H9 (cell line): ENCODE measurements around the gene TVP23B. TPM values are rescaled to one million over a fixed set of nuclear protein-coding genes. Genes with fewer than 3 reads are reported as not detected.
"Not testable (repeated sequence)": the region's sequence is repeated elsewhere in the genome, so short reads cannot be mapped to it uniquely, and the experiment has no call there.

Experiments
- DNase-seq: peaks from one replicate; pipeline ENCODE4 v3.0.0-alpha.2; 2017
- H2AFZ ChIP-seq: one replicate; pipeline ENCODE4 v1.6.1; 2013; ENCODE audit warnings: mild to moderate bottlenecking, low read length, control low read depth, moderate library complexity
- H2AK5ac ChIP-seq: 2 replicates; pipeline ENCODE4 v1.6.1; 2013; ENCODE audit warnings: low read length, control low read depth, mixed read lengths; ENCODE audit not compliant: insufficient read length
- H2BK120ac ChIP-seq: one replicate; pipeline ENCODE4 v1.6.1; 2013; ENCODE audit warnings: low read depth, mild to moderate bottlenecking, low read length, control low read depth, inconsistent platforms; ENCODE audit not compliant: poor library complexity, severe bottlenecking
- H2BK12ac ChIP-seq: 2 replicates; pipeline ENCODE4 v1.6.1; 2013; ENCODE audit warnings: low read length, control low read depth, mixed read lengths, low read depth; ENCODE audit not compliant: insufficient read length
- H2BK15ac ChIP-seq: 2 replicates; pipeline ENCODE4 v1.6.1; 2013; ENCODE audit warnings: low read depth, low read length, control low read depth
- H2BK20ac ChIP-seq: one replicate; pipeline ENCODE4 v1.6.1; 2013; ENCODE audit warnings: low read depth, mild to moderate bottlenecking, low read length, control low read depth, inconsistent platforms; ENCODE audit not compliant: poor library complexity, severe bottlenecking
- H2BK5ac ChIP-seq: 2 replicates; pipeline ENCODE4 v1.6.1; 2013; ENCODE audit warnings: low read length, control low read depth, mixed read lengths; ENCODE audit not compliant: insufficient read length
- H3K14ac ChIP-seq: 2 replicates; pipeline ENCODE4 v1.6.1; 2013; ENCODE audit warnings: low read length, control low read depth; ENCODE audit not compliant: insufficient read depth
- H3K18ac ChIP-seq: 2 replicates; pipeline ENCODE4 v1.6.1; 2013; ENCODE audit warnings: low read depth, mild to moderate bottlenecking, mixed read lengths, low read length, control low read depth; ENCODE audit not compliant: insufficient read length
- H3K23ac ChIP-seq: 2 replicates; pipeline ENCODE4 v1.6.1; 2013; ENCODE audit warnings: low read length, control low read depth, mixed read lengths, low read depth; ENCODE audit not compliant: insufficient read length
- H3K23me2 ChIP-seq: 2 replicates; pipeline ENCODE4 v1.6.1; 2013; ENCODE audit warnings: low read depth, mild to moderate bottlenecking, mixed read lengths, low read length, control low read depth; ENCODE audit not compliant: insufficient read length, poor library complexity, severe bottlenecking
- H3K27ac ChIP-seq: 2 replicates; pipeline ENCODE4 v1.5.1; 2013; ENCODE audit warnings: low read length, control low read depth, mixed read lengths, low read depth; ENCODE audit not compliant: insufficient read length
- H3K27me3 ChIP-seq: 2 replicates; pipeline ENCODE4 v1.6.1; 2013; ENCODE audit warnings: low read length, control low read depth, inconsistent platforms; ENCODE audit not compliant: insufficient read depth
- H3K4ac ChIP-seq: 2 replicates; pipeline ENCODE4 v1.6.1; 2013; ENCODE audit warnings: low read depth, mild to moderate bottlenecking, control low read depth, inconsistent platforms, low read length, moderate library complexity
- H3K4me1 ChIP-seq: 2 replicates; pipeline ENCODE4 v1.6.1; 2013; ENCODE audit warnings: low read length, control low read depth, inconsistent platforms; ENCODE audit not compliant: insufficient read depth
- H3K4me2 ChIP-seq: 2 replicates; pipeline ENCODE4 v1.6.1; 2013; ENCODE audit warnings: low read length, control low read depth, mixed read lengths; ENCODE audit not compliant: insufficient read length, insufficient read depth
- H3K56ac ChIP-seq: 2 replicates; pipeline ENCODE4 v1.6.1; 2013; ENCODE audit warnings: low read depth, mild to moderate bottlenecking, mixed read lengths, low read length, control low read depth; ENCODE audit not compliant: insufficient read length
- H3K79me1 ChIP-seq: 2 replicates; pipeline ENCODE4 v1.6.1; 2013; ENCODE audit warnings: low read depth, mild to moderate bottlenecking, moderate library complexity, low read length, control low read depth, inconsistent platforms; ENCODE audit not compliant: insufficient read depth, poor library complexity, severe bottlenecking
- H3K79me2 ChIP-seq: 2 replicates; pipeline ENCODE4 v1.6.1; 2013; ENCODE audit warnings: low read length, control low read depth, inconsistent platforms; ENCODE audit not compliant: insufficient read depth
- H3K9ac ChIP-seq: 2 replicates; pipeline ENCODE4 v1.6.1; 2013; ENCODE audit warnings: low read length, control low read depth, mixed read lengths; ENCODE audit not compliant: insufficient read length; ENCODE audit errors: extremely low read depth
- H3K9me3 ChIP-seq: one replicate; pipeline ENCODE4 v1.6.1; 2013; ENCODE audit warnings: low read depth, low read length, inconsistent platforms; ENCODE audit not compliant: control insufficient read depth
- H3T11ph ChIP-seq: one replicate; pipeline ENCODE4 v1.6.1; 2013; ENCODE audit warnings: mild to moderate bottlenecking, low read length, control low read depth, inconsistent platforms
- H4K20me1 ChIP-seq: one replicate; pipeline ENCODE4 v1.6.1; 2013; ENCODE audit not compliant: control insufficient read depth, insufficient read length, insufficient read depth
- H4K5ac ChIP-seq: 2 replicates; pipeline ENCODE4 v1.6.1; 2013; ENCODE audit warnings: low read depth, mild to moderate bottlenecking, mixed read lengths, low read length, control low read depth; ENCODE audit not compliant: insufficient read length
- H4K8ac ChIP-seq: replicated peaks from 2 replicates; pipeline ENCODE4 v1.6.1; 2013; ENCODE audit warnings: low read length, control low read depth, mixed read lengths, low read depth; ENCODE audit not compliant: insufficient read length
- H4K91ac ChIP-seq: 2 replicates; pipeline ENCODE4 v1.6.1; 2013; ENCODE audit warnings: low read depth, mild to moderate bottlenecking, moderate library complexity, mixed read lengths, low read length, control low read depth; ENCODE audit not compliant: insufficient read length
- H3K27ac Mint-ChIP-seq, 3 experiments: 2 replicates in 2 of 3; 3 replicates in 1 of 3; pipeline ENCODE4 v1.8.0; 2020 to 2021; ENCODE audit warnings: mixed read lengths in 3 of 3, mild to moderate bottlenecking in 1 of 3, moderate library complexity in 1 of 3
- H3K27me3 Mint-ChIP-seq: 2 replicates; pipeline ENCODE4 v1.8.0; 2021; ENCODE audit warnings: low read depth, mild to moderate bottlenecking, moderate library complexity, mixed read lengths
- H3K36me3 Mint-ChIP-seq, 3 experiments: 2 replicates in 2 of 3; 3 replicates in 1 of 3; pipeline ENCODE4 v1.8.0; 2020 to 2021; ENCODE audit warnings: low read depth in 3 of 3, mixed read lengths in 3 of 3; ENCODE audit not compliant: insufficient read depth in 1 of 3
- H3K4me1 Mint-ChIP-seq, 2 experiments: 2 replicates each; pipeline ENCODE4 v1.8.0; 2020; ENCODE audit warnings: mixed read lengths in 2 of 2
- H3K4me3 Mint-ChIP-seq, 2 experiments: 2 replicates in 1 of 2; 3 replicates in 1 of 2; pipeline ENCODE4 v1.8.0; 2020 to 2021; ENCODE audit warnings: mild to moderate bottlenecking in 2 of 2, mixed read lengths in 2 of 2, moderate library complexity in 1 of 2
- H3K9me3 Mint-ChIP-seq, 2 experiments: 2 replicates in 1 of 2; 3 replicates in 1 of 2; pipeline ENCODE4 v1.8.0; 2020; ENCODE audit warnings: mild to moderate bottlenecking in 2 of 2, mixed read lengths in 2 of 2, moderate library complexity in 1 of 2
- WGBS: extraction: QIAGEN DNeasy Blood & Tissue Kit; methylation state at CpG from one replicate; pipeline ENCODE4 v1.1.7; 2013; ENCODE audit warnings: missing lambda C conversion rate, low lambda C conversion rate, mixed read lengths; ENCODE audit not compliant: insufficient read length; ENCODE audit errors: extremely low coverage; 5-methylcytosine and 5-hydroxymethylcytosine counted together
- total RNA-seq: library from RNA; stranded (reverse); gene quantifications from 2 replicates; pipeline ENCODE4 v1.2.1, GENCODE V29; 2021

The TVP23B gene
- total RNA-seq, 1 experiment from 2014 or later, result 20.5 TPM

- not testable (repeated sequence) for H3K27ac Mint-ChIP-seq, H2BK15ac ChIP-seq, H3K9me3 ChIP-seq, H2BK120ac ChIP-seq, H2BK12ac ChIP-seq, H3K56ac ChIP-seq, H3K18ac ChIP-seq, H3K23me2 ChIP-seq, H4K5ac ChIP-seq, H3K4me1 ChIP-seq, H3K14ac ChIP-seq, H3K79me1 ChIP-seq, H3K4me2 ChIP-seq, H3K23ac ChIP-seq, H3K27ac ChIP-seq, H2BK20ac ChIP-seq, H2BK5ac ChIP-seq, H3K4ac ChIP-seq, H2AK5ac ChIP-seq, H3K9me3 Mint-ChIP-seq, H3K4me1 Mint-ChIP-seq, DNase-seq, H4K20me1 ChIP-seq, H4K8ac ChIP-seq, H3K4me3 Mint-ChIP-seq, H3K36me3 Mint-ChIP-seq, H3K79me2 ChIP-seq, H4K91ac ChIP-seq, H3K27me3 Mint-ChIP-seq, H3K9ac ChIP-seq, H2AFZ ChIP-seq, H3T11ph ChIP-seq, H3K27me3 ChIP-seq
- WGBS, result no CpG with 5 or more reads among the region's 6 CpGs
These were observed 33.5 kb upstream of the TVP23B start for GRCh38 chr17:18747501-18747900.

GRCh38 chr17:18750242-18750641 lies 30.7 kb upstream of the TVP23B start:
- not testable (repeated sequence) for H3K23ac ChIP-seq, H3K36me3 Mint-ChIP-seq

More at GRCh38 chr17:18750242-18750641, 30.7 kb upstream of the TVP23B start:
- not testable (repeated sequence) for H3K27me3 Mint-ChIP-seq, H2BK15ac ChIP-seq, H3K79me2 ChIP-seq, H4K20me1 ChIP-seq, H3K79me1 ChIP-seq, H2BK5ac ChIP-seq, H3K14ac ChIP-seq, H3K4me2 ChIP-seq, H2BK20ac ChIP-seq, H2AFZ ChIP-seq, H3K23me2 ChIP-seq, H3K9ac ChIP-seq, H4K91ac ChIP-seq, DNase-seq, H2BK12ac ChIP-seq, H2AK5ac ChIP-seq, H3K4ac ChIP-seq, H3K27me3 ChIP-seq, H3K9me3 ChIP-seq, H2BK120ac ChIP-seq, H3K27ac ChIP-seq, H3K4me3 Mint-ChIP-seq, H3K27ac Mint-ChIP-seq, H4K5ac ChIP-seq, H3K4me1 ChIP-seq, H3K18ac ChIP-seq, H3T11ph ChIP-seq, H3K9me3 Mint-ChIP-seq, H3K4me1 Mint-ChIP-seq, H3K56ac ChIP-seq, H4K8ac ChIP-seq
- WGBS, result no CpG with 5 or more reads among the region's 1 CpG
